HEK293T (cell line): ENCODE measurements around the gene SLC47A2.

Experiments
- CTCF ChIA-PET: fragments of 350-600 bp; formaldehyde crosslinking; extraction: SDS; loops from one replicate; lab custom pipeline; 2021; ENCODE audit warnings: antibody characterized with exemption, inconsistent platforms; lab: Yijun Ruan, JAX
- POLR2A ChIA-PET: fragments of 350-600 bp; formaldehyde crosslinking; extraction: SDS; loops from one replicate; lab custom pipeline; 2020; ENCODE audit warnings: antibody characterized with exemption, inconsistent platforms; lab: Yijun Ruan, JAX
- DNase-seq: peaks from one replicate; pipeline ENCODE4 v3.0.0; 2012; ENCODE audit warnings: mixed read lengths; ENCODE audit errors: extremely low spot score
- ARNT ChIP-seq: fragments of 450-650 bp; IDR thresholded peaks from 2 replicates; pipeline ENCODE4 v1.6.1; 2017; ENCODE audit warnings: mild to moderate bottlenecking
- BHLHE40 ChIP-seq: fragments of 450-650 bp; IDR thresholded peaks from 2 replicates; pipeline ENCODE4 v1.6.1; 2016; ENCODE audit warnings: mild to moderate bottlenecking, moderate library complexity, borderline replicate concordance
- CTBP1 ChIP-seq: fragments of 450-650 bp; IDR thresholded peaks from 2 replicates; pipeline ENCODE4 v1.6.1; 2016; ENCODE audit warnings: borderline replicate concordance
- ELF4 ChIP-seq: fragments of 450-650 bp; IDR thresholded peaks from 2 replicates; pipeline ENCODE4 v1.6.1; 2017; ENCODE audit warnings: antibody characterized with exemption
- FOXA1 ChIP-seq: fragments of 450-650 bp; IDR thresholded peaks from 2 replicates; pipeline ENCODE4 v1.6.1; 2016; ENCODE audit warnings: mild to moderate bottlenecking
- FOXK2 ChIP-seq: fragments of 450-650 bp; IDR thresholded peaks from 2 replicates; pipeline ENCODE4 v1.6.1; 2016; ENCODE audit warnings: mild to moderate bottlenecking
- FOXM1 ChIP-seq: fragments of 450-650 bp; IDR thresholded peaks from 2 replicates; pipeline ENCODE4 v1.6.1; 2017; ENCODE audit warnings: mild to moderate bottlenecking, borderline replicate concordance
- HDGF ChIP-seq: fragments of 450-650 bp; IDR thresholded peaks from 2 replicates; pipeline ENCODE4 v1.6.1; 2017; ENCODE audit warnings: antibody characterized with exemption, borderline replicate concordance
- L3MBTL2 ChIP-seq: fragments of 450-650 bp; conservative IDR thresholded peaks from 2 replicates; pipeline ENCODE4 v1.6.1; 2016; ENCODE audit warnings: mild to moderate bottlenecking
- LEF1 ChIP-seq: fragments of 450-650 bp; IDR thresholded peaks from 2 replicates; pipeline ENCODE4 v1.6.1; 2017; ENCODE audit warnings: mild to moderate bottlenecking, borderline replicate concordance
- NFRKB ChIP-seq: fragments of 450-650 bp; IDR thresholded peaks from 2 replicates; pipeline ENCODE4 v1.6.1; 2016; ENCODE audit warnings: mild to moderate bottlenecking, moderate library complexity
- SP1 ChIP-seq: fragments of 450-650 bp; IDR thresholded peaks from 2 replicates; pipeline ENCODE4 v1.6.1; 2017
- SUZ12 ChIP-seq: fragments of 450-650 bp; IDR thresholded peaks from 2 replicates; pipeline ENCODE4 v1.6.1; 2016; ENCODE audit warnings: mild to moderate bottlenecking
- TARDBP ChIP-seq: fragments of 450-650 bp; IDR thresholded peaks from 2 replicates; pipeline ENCODE4 v1.6.1; 2016
- ZNF384 ChIP-seq: fragments of 450-650 bp; IDR thresholded peaks from 2 replicates; pipeline ENCODE4 v1.6.1; 2016
- TF ChIP-seq, protein P1 (sequence below): fragments of 450-650 bp; IDR thresholded peaks from 2 replicates; pipeline ENCODE4 v1.6.1; 2016

SLC47A2 gene

DNA sequence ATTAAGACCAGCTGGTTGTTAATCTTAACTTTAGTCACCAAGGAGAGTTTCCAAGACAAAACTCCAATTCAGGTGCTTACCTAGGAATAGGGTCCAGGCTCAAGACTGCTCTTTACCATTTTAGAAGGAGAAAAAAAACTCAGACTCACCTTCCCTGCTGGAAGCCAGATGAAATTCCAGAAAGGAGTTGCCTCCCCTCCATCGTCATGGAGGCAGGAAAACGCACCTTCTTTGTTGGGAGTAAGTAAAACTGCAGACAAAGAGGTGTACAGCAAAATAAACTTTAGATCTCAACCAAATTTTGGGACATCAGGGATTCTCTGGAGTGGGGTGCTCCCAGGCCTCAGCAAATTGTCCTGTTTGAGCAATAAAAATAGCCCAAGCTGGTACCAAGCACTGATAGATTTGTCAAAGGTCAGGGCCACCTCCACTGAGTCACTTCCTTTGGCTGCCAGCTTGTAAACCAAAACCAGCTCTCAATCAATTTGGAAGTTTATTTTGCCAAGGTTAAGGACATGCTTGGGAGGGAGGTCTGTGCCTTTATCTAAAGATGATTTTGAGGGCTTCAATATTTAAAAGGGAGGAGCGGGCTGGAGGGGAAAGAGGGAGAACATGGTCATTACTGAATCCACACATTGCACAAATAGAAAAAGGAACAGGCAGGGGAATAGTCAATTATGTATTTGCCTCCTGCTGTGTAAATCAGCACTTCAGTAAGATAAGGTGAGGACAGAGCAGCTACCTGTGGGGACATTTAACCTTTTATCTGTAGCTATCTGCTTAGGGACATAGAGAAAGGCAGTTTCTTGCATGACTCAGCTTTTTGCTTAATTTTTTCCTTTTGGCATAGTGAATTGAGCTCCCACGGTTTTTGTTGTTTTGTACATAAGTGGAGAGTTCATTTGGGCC is 69.3 kb downstream of the SLC47A2 start:
- ChIA-PET POLR2A (interaction anchor here (0.5 to 4.3 kb wide), 27 partner anchors 10 to 402 kb away, joined by 3 to 34 read pairs (median 11); partner anchors contain the start of genes B9D1 and SLC47A1), CTCF (interaction anchor here (0.6 to 3.5 kb wide), 12 partner anchors 16 to 284 kb away, joined by 3 to 13 read pairs (median 4); partner anchors contain the start of gene B9D1)
- TF ChIP-seq TARDBP = no peak
- TF ChIP-seq ZNF384 = no peak
- TF ChIP-seq BHLHE40 = no peak
- TF ChIP-seq FOXA1 = no peak
- TF ChIP-seq, protein P1, sequence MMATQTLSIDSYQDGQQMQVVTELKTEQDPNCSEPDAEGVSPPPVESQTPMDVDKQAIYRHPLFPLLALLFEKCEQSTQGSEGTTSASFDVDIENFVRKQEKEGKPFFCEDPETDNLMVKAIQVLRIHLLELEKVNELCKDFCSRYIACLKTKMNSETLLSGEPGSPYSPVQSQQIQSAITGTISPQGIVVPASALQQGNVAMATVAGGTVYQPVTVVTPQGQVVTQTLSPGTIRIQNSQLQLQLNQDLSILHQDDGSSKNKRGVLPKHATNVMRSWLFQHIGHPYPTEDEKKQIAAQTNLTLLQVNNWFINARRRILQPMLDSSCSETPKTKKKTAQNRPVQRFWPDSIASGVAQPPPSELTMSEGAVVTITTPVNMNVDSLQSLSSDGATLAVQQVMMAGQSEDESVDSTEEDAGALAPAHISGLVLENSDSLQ = peak; percentile 21; the same call in 1 of the 2 replicates
- TF ChIP-seq FOXM1 = no peak
- TF ChIP-seq FOXK2 = no peak
- DNase-seq = no peak

GRCh38 chr17:19645734-19646201 is 70.6 kb downstream of the SLC47A2 start:
- ChIA-PET CTCF (interaction anchor here (0.9 to 3.5 kb wide), 6 partner anchors 18 to 132 kb away, joined by 3 to 13 read pairs (median 4); no protein-coding TSS in a partner anchor), POLR2A (interaction anchor here (0.6 to 4.3 kb wide), 3 partner anchors 23 to 112 kb away, joined by 3 to 31 read pairs (median 3); partner anchors contain the start of gene SLC47A1)
- peak; percentile 46 for DNase-seq
- TF ChIP-seq, protein P1 = peak; percentile 32; the same call in 1 of the 2 replicates
- TF ChIP-seq CTBP1 (no peak), FOXK2 (no peak)

GRCh38 chr17:19644493-19645210 is 71.7 kb downstream of the SLC47A2 start:
- TF ChIP-seq CTBP1 = no peak
- no peak for TF ChIP-seq ELF4
- no peak for TF ChIP-seq HDGF
- TF ChIP-seq ARNT = no peak
- no peak for TF ChIP-seq BHLHE40
- TF ChIP-seq, protein P1 = no peak
- TF ChIP-seq NFRKB = no peak
- TF ChIP-seq TARDBP = no peak
- no peak for TF ChIP-seq FOXK2
- TF ChIP-seq L3MBTL2 = no peak
- TF ChIP-seq FOXM1 = no peak
- TF ChIP-seq SUZ12 = no peak
- no peak for TF ChIP-seq LEF1
- no peak for TF ChIP-seq ZNF384
- no peak for TF ChIP-seq FOXA1
- TF ChIP-seq SP1 = no peak
- DNase-seq = no peak
- ChIA-PET CTCF (interaction anchor here (0.5 to 1.3 kb wide), 2 partner anchors 131 to 332 kb away, joined by 3 read pairs; no protein-coding TSS in a partner anchor), POLR2A (interaction anchor here (1.4 to 2.0 kb wide), 2 partner anchors 22 to 111 kb away, joined by 3 to 8 read pairs; partner anchors contain the start of gene SLC47A1)

DNA sequence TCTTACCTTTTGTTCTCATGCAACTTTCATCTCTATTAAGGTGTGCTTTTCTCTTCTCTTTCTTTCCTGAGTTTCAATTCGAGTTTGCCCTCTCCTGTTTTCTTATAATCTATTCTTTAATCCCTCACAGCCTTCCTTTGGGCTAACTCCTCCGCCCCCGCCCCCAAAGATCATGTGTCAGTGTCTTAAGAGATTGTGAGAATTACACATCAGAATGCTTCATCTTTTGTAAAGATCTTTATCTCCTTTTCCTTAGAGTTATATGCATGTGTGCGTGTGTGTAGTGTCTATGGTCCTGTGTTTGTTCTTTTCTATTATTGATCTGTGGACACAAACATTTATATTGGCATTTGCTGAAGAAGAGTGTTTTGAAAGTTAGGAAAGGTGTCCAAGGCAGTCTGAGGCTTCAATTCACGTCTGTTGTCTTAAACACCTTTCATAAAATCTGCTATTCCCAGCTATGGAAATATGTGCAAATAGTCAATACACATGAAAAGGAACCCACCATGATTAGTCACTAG is 74.0 kb downstream of the SLC47A2 start:
- TF ChIP-seq ZNF384 = no peak
- TF ChIP-seq FOXA1 = no peak
- TF ChIP-seq HDGF = no peak
- TF ChIP-seq ELF4 = no peak
- TF ChIP-seq ARNT = no peak
- no peak for TF ChIP-seq FOXK2
- no peak for TF ChIP-seq SUZ12
- TF ChIP-seq CTBP1 = no peak
- TF ChIP-seq BHLHE40 = no peak
- no peak for TF ChIP-seq TARDBP
- TF ChIP-seq SP1 = no peak
- DNase-seq = no peak
- CTCF ChIA-PET = interaction anchor here (1.1 kb wide), 2 partner anchors 9 to 127 kb away, joined by 4 to 10 read pairs; no protein-coding TSS in a partner anchor
- POLR2A ChIA-PET = interaction anchor here (2.0 kb wide), 1 partner anchor 108 kb away, joined by 8 read pairs; the partner anchor contains the start of gene SLC47A1

- ChIA-PET POLR2A (no interaction called here), CTCF (interaction anchor here (1.1 kb wide), 1 partner anchor 126 kb away, joined by 4 read pairs; no protein-coding TSS in a partner anchor)
- no peak for DNase-seq
- TF ChIP-seq SUZ12 (no peak), SP1 (no peak), FOXM1 (no peak), CTBP1 (no peak), HDGF (no peak), FOXK2 (no peak), NFRKB (no peak), FOXA1 (no peak), BHLHE40 (no peak)
Measured at GRCh38 chr17:19641687-19642372, 74.6 kb downstream of the SLC47A2 start.
